ENCODE measurements around the gene CYP1A2. TPM values are rescaled to one million over a fixed set of nuclear protein-coding genes. Genes with fewer than 3 reads are reported as not detected.

CYP1A2 gene
- total RNA-seq, 4 donors from 2014 or later, result not detected

DNA sequence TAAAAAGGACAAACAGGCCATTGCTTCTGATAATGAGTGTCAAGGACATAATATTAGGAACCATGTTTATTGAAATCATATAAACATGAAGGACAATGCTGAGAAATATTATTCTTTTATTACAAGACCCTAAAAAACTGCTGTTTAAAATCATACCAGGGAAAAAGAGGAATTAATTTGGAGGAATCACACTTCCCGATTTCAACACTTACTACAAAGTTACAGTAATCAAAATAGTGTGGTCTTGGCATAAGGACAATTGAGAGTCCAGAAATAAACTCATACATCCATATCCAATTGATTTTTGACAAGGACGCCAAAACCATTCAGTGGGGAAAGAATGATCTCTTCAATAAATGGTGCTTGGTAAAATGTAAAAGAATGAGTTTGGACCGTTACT, 36.3 kb upstream of the CYP1A2 start:
- TF ChIP-seq POLR2AphosphoS5 (IDR thresholded peaks at IDR 0.05) (no peak), POLR2A (IDR thresholded peaks at IDR 0.05) (no peak), EP300 (IDR thresholded peaks at IDR 0.05) (no peak)
- TF ChIP-seq, protein P1, sequence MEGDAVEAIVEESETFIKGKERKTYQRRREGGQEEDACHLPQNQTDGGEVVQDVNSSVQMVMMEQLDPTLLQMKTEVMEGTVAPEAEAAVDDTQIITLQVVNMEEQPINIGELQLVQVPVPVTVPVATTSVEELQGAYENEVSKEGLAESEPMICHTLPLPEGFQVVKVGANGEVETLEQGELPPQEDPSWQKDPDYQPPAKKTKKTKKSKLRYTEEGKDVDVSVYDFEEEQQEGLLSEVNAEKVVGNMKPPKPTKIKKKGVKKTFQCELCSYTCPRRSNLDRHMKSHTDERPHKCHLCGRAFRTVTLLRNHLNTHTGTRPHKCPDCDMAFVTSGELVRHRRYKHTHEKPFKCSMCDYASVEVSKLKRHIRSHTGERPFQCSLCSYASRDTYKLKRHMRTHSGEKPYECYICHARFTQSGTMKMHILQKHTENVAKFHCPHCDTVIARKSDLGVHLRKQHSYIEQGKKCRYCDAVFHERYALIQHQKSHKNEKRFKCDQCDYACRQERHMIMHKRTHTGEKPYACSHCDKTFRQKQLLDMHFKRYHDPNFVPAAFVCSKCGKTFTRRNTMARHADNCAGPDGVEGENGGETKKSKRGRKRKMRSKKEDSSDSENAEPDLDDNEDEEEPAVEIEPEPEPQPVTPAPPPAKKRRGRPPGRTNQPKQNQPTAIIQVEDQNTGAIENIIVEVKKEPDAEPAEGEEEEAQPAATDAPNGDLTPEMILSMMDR (IDR thresholded peaks at IDR 0.05), result no peak
- DNase-seq (ENCODE audit: low spot score in 2 of 2), result no peak
- no peaks in the 10 kb centered on the region for H3K4me1 ChIP-seq
- H3K36me3 ChIP-seq, result no peaks in the 10 kb centered on the region
- WGBS, result 50% methylated on average over 3 of the region's 3 CpGs
- H3K27me3 ChIP-seq, result peaks cover 4% of the 10 kb centered on the region
- H3K4me3 ChIP-seq, result no peak overlapping the region
- H3K9me3 ChIP-seq, result no peaks in the 10 kb centered on the region
- no peak overlapping the region for H3K27ac ChIP-seq

- DNase-seq (ENCODE audit: low spot score in 2 of 2), result no peak
- WGBS, result 81% methylated on average over 5 of the region's 5 CpGs
- H3K4me1 ChIP-seq, result no peaks in the 10 kb centered on the region
- H3K27me3 ChIP-seq, result no peaks in the 10 kb centered on the region
- no peak overlapping the region for H3K4me3 ChIP-seq
- H3K36me3 ChIP-seq, result no peaks in the 10 kb centered on the region
- TF ChIP-seq, protein P1 (IDR thresholded peaks at IDR 0.05), result no peak
- TF ChIP-seq POLR2A (IDR thresholded peaks at IDR 0.05) (no peak), POLR2AphosphoS5 (IDR thresholded peaks at IDR 0.05) (no peak), EP300 (IDR thresholded peaks at IDR 0.05) (no peak)
- no peaks in the 10 kb centered on the region for H3K9me3 ChIP-seq
- H3K27ac ChIP-seq, result no peak overlapping the region
These were observed 32.0 kb upstream of the CYP1A2 start for GRCh38 chr15:74716651-74717050.

DNA sequence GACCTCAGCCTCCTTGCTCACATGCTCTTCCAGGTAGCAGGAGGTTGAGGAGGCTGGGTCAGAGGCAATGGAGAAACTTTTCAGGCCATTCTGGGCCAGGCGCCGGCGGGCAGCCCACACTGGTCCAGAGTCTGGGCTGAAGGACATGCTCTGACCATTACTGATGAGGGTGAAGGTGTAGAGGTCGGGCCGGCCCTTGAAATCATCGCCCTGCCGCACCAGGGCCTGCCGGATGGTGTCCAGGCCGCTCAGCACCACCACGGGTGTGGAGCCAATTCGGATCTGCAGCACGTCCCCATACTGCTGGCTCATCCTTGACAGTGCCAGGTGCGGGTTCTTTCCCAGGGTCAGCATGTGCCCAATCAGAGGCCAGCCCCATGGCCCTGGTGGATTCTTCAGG, 26.1 kb upstream of the CYP1A2 start:
- no peaks in the 10 kb centered on the region for H3K9me3 ChIP-seq
- H3K27me3 ChIP-seq, result peaks cover 21% of the 10 kb centered on the region
- TF ChIP-seq POLR2AphosphoS5 (IDR thresholded peaks at IDR 0.05), result no peak
- TF ChIP-seq EP300 (IDR thresholded peaks at IDR 0.05), result no peak
- TF ChIP-seq, protein P1 (IDR thresholded peaks at IDR 0.05), result no peak
- TF ChIP-seq POLR2A (IDR thresholded peaks at IDR 0.05), result no peak
- H3K36me3 ChIP-seq, result no peaks in the 10 kb centered on the region
- no peak overlapping the region for H3K4me3 ChIP-seq
- 83% methylated on average over 6 of the region's 13 CpGs for WGBS
- DNase-seq (ENCODE audit: low spot score in 2 of 2), result peak in 1 of 2 donors; percentile 55
- H3K27ac ChIP-seq, result no peak overlapping the region
- H3K4me1 ChIP-seq, result peaks cover 23% of the 10 kb centered on the region

DNA sequence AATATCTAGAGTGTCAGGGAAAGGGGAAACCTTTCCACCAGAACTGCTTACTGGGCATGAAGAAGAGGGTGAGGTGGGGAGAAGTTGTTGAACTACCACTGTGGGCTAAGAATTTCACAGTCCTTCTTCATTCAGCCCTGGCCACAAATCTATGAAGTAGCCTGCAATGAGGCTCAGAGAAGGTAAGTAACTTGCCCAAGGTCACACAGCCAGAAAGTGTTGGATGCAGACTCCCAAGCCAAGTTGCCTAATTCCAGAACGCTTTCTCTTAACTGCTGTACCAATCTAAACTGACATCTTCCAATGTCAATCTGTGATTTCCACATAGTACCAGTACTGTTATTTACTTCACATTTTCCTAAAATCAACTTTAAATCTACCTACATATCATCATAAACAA, 25.5 kb upstream of the CYP1A2 start:
- no peaks in the 10 kb centered on the region for H3K9me3 ChIP-seq
- TF ChIP-seq, protein P1 (IDR thresholded peaks at IDR 0.05), result no peak
- TF ChIP-seq POLR2AphosphoS5 (IDR thresholded peaks at IDR 0.05), result no peak
- TF ChIP-seq EP300 (IDR thresholded peaks at IDR 0.05), result no peak
- TF ChIP-seq POLR2A (IDR thresholded peaks at IDR 0.05), result no peak
- peaks cover 27% of the 10 kb centered on the region for H3K27me3 ChIP-seq
- H3K4me1 ChIP-seq, result peaks cover 23% of the 10 kb centered on the region
- no peak overlapping the region for H3K27ac ChIP-seq
- no peak for DNase-seq (ENCODE audit: low spot score in 2 of 2)
- WGBS, result 55% methylated on average over 1 of the region's 1 CpG
- H3K36me3 ChIP-seq, result no peaks in the 10 kb centered on the region
- no peak overlapping the region for H3K4me3 ChIP-seq

DNA sequence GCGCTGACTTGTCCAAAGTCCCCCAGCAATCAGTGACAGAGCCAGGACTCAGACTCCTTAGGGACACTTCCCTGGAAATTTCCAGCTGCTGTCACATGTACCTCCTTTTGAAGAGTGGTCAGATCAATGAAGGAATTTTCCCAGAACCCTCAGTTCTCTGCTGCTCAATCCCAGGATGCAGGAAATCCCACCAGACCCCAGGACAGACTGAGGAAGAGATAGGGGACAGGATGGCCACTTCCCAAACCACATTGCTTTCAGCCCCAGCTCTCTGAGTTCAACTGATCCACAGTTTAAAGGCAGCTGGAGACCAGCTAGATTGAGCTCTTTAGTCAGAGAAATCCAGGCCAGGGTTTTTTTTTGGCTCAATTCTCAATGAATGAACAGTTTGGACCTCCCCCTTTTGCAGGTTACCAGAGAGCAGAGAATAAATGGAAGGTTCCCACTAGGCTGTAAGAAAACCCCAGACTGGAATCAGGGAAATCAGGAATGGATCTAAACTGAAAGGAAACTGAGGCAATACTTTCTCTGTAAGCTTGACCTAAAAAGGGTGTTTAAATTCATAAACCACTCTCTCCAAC, 24.8 kb upstream of the CYP1A2 start:
- TF ChIP-seq POLR2A (IDR thresholded peaks at IDR 0.05) (no peak), POLR2AphosphoS5 (IDR thresholded peaks at IDR 0.05) (no peak), EP300 (IDR thresholded peaks at IDR 0.05) (no peak)
- TF ChIP-seq, protein P1 (IDR thresholded peaks at IDR 0.05), result no peak
- Histone ChIP-seq H3K4me3 (no peak overlapping the region), H3K9me3 (no peaks in the 10 kb centered on the region), H3K36me3 (no peaks in the 10 kb centered on the region), H3K27ac (no peak overlapping the region), H3K27me3 (peaks cover 33% of the 10 kb centered on the region), H3K4me1 (peaks cover 23% of the 10 kb centered on the region)
- DNase-seq (ENCODE audit: low spot score in 2 of 2), result no peak
- WGBS, result 85% methylated on average over 1 of the region's 1 CpG
